HAP-1 (cell line): ENCODE results near the gene RORC.
A peak's percentile ranks its signal among the peaks of the same experiment; 100 is the strongest.
"Not testable (repeated sequence)": the region's sequence is repeated elsewhere in the genome, so short reads cannot be mapped to it uniquely, and the experiment has no call there.

Experiments
- DNase-seq, 2 experiments: peaks; one replicate each; pipeline ENCODE4 v3.0.0-alpha.2; 2016 to 2020; ENCODE audit warnings: low spot score in 2 of 2
- H3K27me3 ChIP-seq: fragments of 250-450 bp; sonication (Bioruptor Pico); 2 replicates; pipeline ENCODE4 v1.5.1; 2020; ENCODE audit warnings: low read depth, mild to moderate bottlenecking, moderate library complexity
- H3K36me3 ChIP-seq: fragments of 250-450 bp; sonication (Bioruptor Pico); replicated peaks from 2 replicates; pipeline ENCODE4 v1.5.1; 2020; ENCODE audit warnings: mild to moderate bottlenecking
- H3K4me1 ChIP-seq: fragments of 250-450 bp; sonication (Bioruptor Pico); 2 replicates; pipeline ENCODE4 v1.5.1; 2020; ENCODE audit warnings: mild to moderate bottlenecking
- H3K4me3 ChIP-seq: fragments of 250-450 bp; sonication (Bioruptor Pico); 2 replicates; pipeline ENCODE4 v1.5.1; 2020; ENCODE audit warnings: mild to moderate bottlenecking, moderate library complexity
- H3K9me3 ChIP-seq: fragments of 250-450 bp; sonication (Bioruptor Pico); 2 replicates; pipeline ENCODE4 v1.5.1; 2020; ENCODE audit warnings: mild to moderate bottlenecking, moderate library complexity
- in situ Hi-C: fragments of 300-500 bp; cut with MboI; formaldehyde crosslinking; loops from 3 replicates; pipeline ENCODE4 v1.14.3; 2020; ENCODE audit warnings: low sequenced_read_pairs, inconsistent platforms, mixed read lengths

The RORC gene

GRCh38 chr1:151777317-151777716 is 54.3 kb downstream of the RORC start:
- Histone ChIP-seq H3K36me3 (peaks cover 5% of the 10 kb centered on the region; the same call in 1 of the 2 replicates), H3K4me1 (no peaks in the 10 kb centered on the region), H3K27me3 (no peaks in the 10 kb centered on the region), H3K4me3 (no peak overlapping the region), H3K9me3 (no peaks in the 10 kb centered on the region)
- no peak for DNase-seq
- in situ Hi-C loops, result no loop called here

GRCh38 chr1:151776665-151777062 is 54.9 kb downstream of the RORC start:
- in situ Hi-C loops, result no loop called here
- Histone ChIP-seq H3K9me3 (no peaks in the 10 kb centered on the region), H3K4me3 (no peak overlapping the region), H3K4me1 (no peaks in the 10 kb centered on the region), H3K36me3 (peaks cover 5% of the 10 kb centered on the region; the same call in 1 of the 2 replicates), H3K27me3 (no peaks in the 10 kb centered on the region)
- DNase-seq, result no peak

- H3K36me3 ChIP-seq, result peaks cover 5% of the 10 kb centered on the region; the same call in 1 of the 2 replicates
- in situ Hi-C loops, result no loop called here
- no peaks in the 10 kb centered on the region for H3K27me3 ChIP-seq
- no peaks in the 10 kb centered on the region for H3K4me1 ChIP-seq
- no peak for DNase-seq
- H3K9me3 ChIP-seq, result no peaks in the 10 kb centered on the region
- no peak overlapping the region for H3K4me3 ChIP-seq
These were observed 55.5 kb downstream of the RORC start for GRCh38 chr1:151775894-151776664.

- H3K4me3 ChIP-seq, result no peak overlapping the region
- H3K27me3 ChIP-seq, result no peaks in the 10 kb centered on the region
- DNase-seq, result no peak
- in situ Hi-C loops, result no loop called here
- H3K36me3 ChIP-seq, result peaks cover 5% of the 10 kb centered on the region; the same call in 1 of the 2 replicates
- H3K4me1 ChIP-seq, result no peaks in the 10 kb centered on the region
- no peaks in the 10 kb centered on the region for H3K9me3 ChIP-seq
These were observed 57.2 kb downstream of the RORC start for GRCh38 chr1:151774256-151774922.

- H3K9me3 ChIP-seq, result no peaks in the 10 kb centered on the region
- H3K4me1 ChIP-seq, result no peaks in the 10 kb centered on the region
- in situ Hi-C loops, result no loop called here
- H3K27me3 ChIP-seq, result no peaks in the 10 kb centered on the region
- peaks cover 5% of the 10 kb centered on the region; the same call in 1 of the 2 replicates for H3K36me3 ChIP-seq
- no peak overlapping the region for H3K4me3 ChIP-seq
- no peak for DNase-seq
These were observed 57.9 kb downstream of the RORC start for GRCh38 chr1:151773702-151774101.

GRCh38 chr1:151769270-151769669 is 62.3 kb downstream of the RORC start:
- H3K9me3 ChIP-seq, H3K4me1 ChIP-seq, in situ Hi-C loops, H3K27me3 ChIP-seq, H3K4me3 ChIP-seq, H3K36me3 ChIP-seq, DNase-seq: not testable (repeated sequence)

- H3K4me3 ChIP-seq, H3K36me3 ChIP-seq, H3K4me1 ChIP-seq, in situ Hi-C loops, DNase-seq, H3K9me3 ChIP-seq, H3K27me3 ChIP-seq: not testable (repeated sequence)
These were observed 63.1 kb downstream of the RORC start for GRCh38 chr1:151768351-151769066.

GRCh38 chr1:151763990-151764389 is 67.6 kb downstream of the RORC start:
- peaks cover 8% of the 10 kb centered on the region for H3K4me1 ChIP-seq
- in situ Hi-C loops, result no loop called here
- H3K4me3 ChIP-seq, result peak overlapping the region; percentile 93
- no peaks in the 10 kb centered on the region for H3K27me3 ChIP-seq
- H3K36me3 ChIP-seq, result peaks cover 27% of the 10 kb centered on the region
- DNase-seq, result no peak
- no peaks in the 10 kb centered on the region for H3K9me3 ChIP-seq

GRCh38 chr1:151762941-151763921 is 68.4 kb downstream of the RORC start, which contains the start of gene MRPL9:
Gene MRPL9 (minus strand): TSS chr1:151763496. CDS start chr1:151763479, 17 bp downstream.
- in situ Hi-C loops, result no loop called here
- peaks cover 27% of the 10 kb centered on the region for H3K36me3 ChIP-seq
- H3K9me3 ChIP-seq, result no peaks in the 10 kb centered on the region
- H3K4me3 ChIP-seq, result peak within 1 kb of the TSS; percentile 93
- DNase-seq, result peak; percentile 76 to 90
- H3K27me3 ChIP-seq, result no peaks in the 10 kb centered on the region
- peaks cover 8% of the 10 kb centered on the region for H3K4me1 ChIP-seq

- Histone ChIP-seq H3K36me3 (peaks cover 37% of the 10 kb centered on the region), H3K27me3 (no peaks in the 10 kb centered on the region), H3K9me3 (no peaks in the 10 kb centered on the region), H3K4me1 (peaks cover 8% of the 10 kb centered on the region), H3K4me3 (no peak overlapping the region)
- DNase-seq, result no peak
- in situ Hi-C loops, result no loop called here
These were observed 70.8 kb downstream of the RORC start for GRCh38 chr1:151760597-151761385.

GRCh38 chr1:151759241-151759640 is 72.4 kb downstream of the RORC start:
- peaks cover 8% of the 10 kb centered on the region for H3K4me1 ChIP-seq
- no peak for DNase-seq
- in situ Hi-C loops, result no loop called here
- no peaks in the 10 kb centered on the region for H3K27me3 ChIP-seq
- no peaks in the 10 kb centered on the region for H3K9me3 ChIP-seq
- no peak overlapping the region for H3K4me3 ChIP-seq
- peaks cover 37% of the 10 kb centered on the region for H3K36me3 ChIP-seq

- H3K36me3 ChIP-seq, result peaks cover 28% of the 10 kb centered on the region
- H3K9me3 ChIP-seq, result no peaks in the 10 kb centered on the region
- in situ Hi-C loops, result no loop called here
- no peaks in the 10 kb centered on the region for H3K4me1 ChIP-seq
- no peak for DNase-seq
- no peaks in the 10 kb centered on the region for H3K27me3 ChIP-seq
- H3K4me3 ChIP-seq, result no peak overlapping the region
These were observed 75.3 kb downstream of the RORC start for GRCh38 chr1:151756291-151756690.
